Gastroesophageal sphincter (tissue), 4 donors: ENCODE results near the gene SEC24D. TPM values are rescaled to one million over a fixed set of nuclear protein-coding genes. Genes with fewer than 3 reads are reported as not detected.

Experiments
- ATAC-seq: fragments of 150-250 bp; one replicate; pipeline ENCODE4 v1.9.1; 2016; ENCODE audit warnings: mild to moderate bottlenecking, moderate library complexity
- H3K27ac ChIP-seq, 4 donors: fragments of 200-600 bp; sonication (generic) in 3 of 4; 1 replicate in 3 of 4; 2 replicates in 1 of 4; pipeline ENCODE4 v1.5.1; 2016 to 2019
- H3K27me3 ChIP-seq: fragments of 200-600 bp; sonication (generic); one replicate; pipeline ENCODE4 v1.5.1; 2019
- H3K36me3 ChIP-seq, 2 donors: fragments of 200-600 bp; sonication (generic); one replicate each; pipeline ENCODE4 v1.5.1; 2019; ENCODE audit warnings: control low read depth in 1 of 2
- H3K4me1 ChIP-seq, 3 donors: fragments of 200-600 bp; sonication (generic); 1 replicate in 2 of 3; 2 replicates in 1 of 3; pipeline ENCODE4 v1.5.1; 2016 to 2019; ENCODE audit warnings: control low read depth in 2 of 3
- H3K4me3 ChIP-seq, 2 donors: fragments of 200-600 bp; sonication (generic); one replicate each; pipeline ENCODE4 v1.5.1; 2019; ENCODE audit warnings: mild to moderate bottlenecking in 1 of 2, moderate library complexity in 1 of 2
- H3K9me3 ChIP-seq, 3 donors: fragments of 200-600 bp; sonication (generic); one replicate each; pipeline ENCODE4 v1.5.1; 2017 to 2019; ENCODE audit warnings: control low read depth in 2 of 3
- CTCF ChIP-seq, 4 experiments: fragments of 200-600 bp in 2 of 4; fragments of 450-650 bp in 2 of 4; sonication (generic) in 1 of 4; IDR thresholded peaks; one replicate each; pipeline ENCODE4 v1.5.1; 2017 to 2019; ENCODE audit warnings: antibody characterized with exemption in 4 of 4, mild to moderate bottlenecking in 2 of 4, moderate library complexity in 2 of 4
- EP300 ChIP-seq: sonication (generic); formaldehyde crosslinking; IDR thresholded peaks from one replicate; pipeline ENCODE4 v1.6.1; 2017; ENCODE audit warnings: antibody characterized with exemption, mild to moderate bottlenecking
- POLR2A ChIP-seq, 2 donors: fragments of 450-650 bp; IDR thresholded peaks; one replicate each; pipeline ENCODE4 v1.6.1; 2017; ENCODE audit warnings: antibody characterized with exemption in 2 of 2, mild to moderate bottlenecking in 2 of 2, moderate library complexity in 1 of 2
- POLR2AphosphoS5 ChIP-seq: sonication (generic); formaldehyde crosslinking; IDR thresholded peaks from one replicate; pipeline ENCODE4 v1.6.1; 2017; ENCODE audit warnings: antibody characterized with exemption
- WGBS, 2 donors: methylation state at CpG; one replicate each; pipeline ENCODE4 v1.1.5; 2018; ENCODE audit warnings: low coverage in 1 of 2; 5-methylcytosine and 5-hydroxymethylcytosine counted together
- total RNA-seq, 4 donors: library from RNA; depleted of rRNA; stranded (reverse); fragments of >200 nt; gene quantifications; one replicate each; pipeline ENCODE4 v1.1.0, GENCODE V29; 2016

The SEC24D gene
- total RNA-seq, 4 donors from 2014 or later = 29.3 to 40.9 (median 33.2) TPM

GRCh38 chr4:118877797-118878196 lies 41.9 kb upstream of the SEC24D start:
- Histone ChIP-seq H3K4me3 (no peak overlapping the region), H3K36me3 (no peaks in the 10 kb centered on the region), H3K27me3 (no peaks in the 10 kb centered on the region), H3K9me3 (no peaks in the 10 kb centered on the region), H3K4me1 (no peaks in the 10 kb centered on the region), H3K27ac (no peak overlapping the region)
- WGBS, 2 donors = 90 to 95% methylated on average over 6 of the region's 6 CpGs
- no peak for ATAC-seq
- TF ChIP-seq POLR2A (IDR thresholded peaks at IDR 0.05) = no peak
- TF ChIP-seq CTCF (IDR thresholded peaks at IDR 0.05) = no peak
- no peak for TF ChIP-seq EP300
- TF ChIP-seq POLR2AphosphoS5 = no peak

- WGBS, 2 donors = 80 to 83% methylated on average over 4 of the region's 4 CpGs
- ATAC-seq = no peak
Measured at GRCh38 chr4:118872181-118872580, 36.3 kb upstream of the SEC24D start.

GRCh38 chr4:118869808-118870342 lies 33.9 kb upstream of the SEC24D start:
- Histone ChIP-seq H3K27me3 (no peaks in the 10 kb centered on the region), H3K27ac (peak overlapping the region in 1 of 4 donors; percentile 29), H3K4me3 (no peak overlapping the region), H3K4me1 (peaks cover 0 to 23% (median 8%) of the 10 kb centered on the region in 3 donors), H3K9me3 (no peaks in the 10 kb centered on the region), H3K36me3 (no peaks in the 10 kb centered on the region)
- ATAC-seq = no peak
- 35% methylated on average over 2 of the region's 2 CpGs for WGBS, 2 donors
- TF ChIP-seq EP300 (no peak), CTCF (IDR thresholded peaks at IDR 0.05) (no peak), POLR2AphosphoS5 (no peak), POLR2A (IDR thresholded peaks at IDR 0.05) (no peak)

More at GRCh38 chr4:118872181-118872580, 36.3 kb upstream of the SEC24D start:
- H3K4me3 ChIP-seq = no peak overlapping the region
- no peak overlapping the region for H3K27ac ChIP-seq
- TF ChIP-seq POLR2A (IDR thresholded peaks at IDR 0.05) = no peak
- no peak for TF ChIP-seq EP300
- TF ChIP-seq POLR2AphosphoS5 = no peak
- TF ChIP-seq CTCF (IDR thresholded peaks at IDR 0.05) = no peak
- H3K27me3 ChIP-seq = no peaks in the 10 kb centered on the region
- H3K9me3 ChIP-seq = no peaks in the 10 kb centered on the region
- peaks cover 0 to 13% (median 8%) of the 10 kb centered on the region in 3 donors for H3K4me1 ChIP-seq
- H3K36me3 ChIP-seq = no peaks in the 10 kb centered on the region

GRCh38 chr4:118867311-118868067 lies 31.6 kb upstream of the SEC24D start:
- no peak for TF ChIP-seq CTCF (IDR thresholded peaks at IDR 0.05)
- no peak for TF ChIP-seq POLR2AphosphoS5
- TF ChIP-seq POLR2A (IDR thresholded peaks at IDR 0.05) = no peak
- TF ChIP-seq EP300 = no peak
- H3K4me1 ChIP-seq = peaks cover 0 to 25% (median 8%) of the 10 kb centered on the region in 3 donors
- no peak for ATAC-seq
- WGBS, 2 donors = 68 to 75% methylated on average over 2 to 3 of the region's 3 CpGs
- no peak overlapping the region for H3K27ac ChIP-seq
- H3K9me3 ChIP-seq = no peaks in the 10 kb centered on the region
- no peaks in the 10 kb centered on the region for H3K36me3 ChIP-seq
- H3K27me3 ChIP-seq = no peaks in the 10 kb centered on the region
- no peak overlapping the region for H3K4me3 ChIP-seq

GRCh38 chr4:118866442-118866841 lies 30.5 kb upstream of the SEC24D start:
- TF ChIP-seq CTCF (IDR thresholded peaks at IDR 0.05) (no peak), EP300 (no peak), POLR2A (IDR thresholded peaks at IDR 0.05) (no peak), POLR2AphosphoS5 (no peak)
- ATAC-seq = no peak
- Histone ChIP-seq H3K4me3 (no peak overlapping the region), H3K27ac (no peak overlapping the region), H3K9me3 (no peaks in the 10 kb centered on the region), H3K36me3 (no peaks in the 10 kb centered on the region), H3K27me3 (no peaks in the 10 kb centered on the region), H3K4me1 (peaks cover 0 to 25% (median 8%) of the 10 kb centered on the region in 3 donors)
- 91% methylated on average over 1 of the region's 1 CpG; no CpG with 5 or more reads in 1 of the 2 donors for WGBS, 2 donors
